B cell (primary cell): ENCODE measurements around the gene FAM168A. TPM values are rescaled to one million over a fixed set of nuclear protein-coding genes. Genes with fewer than 3 reads are reported as not detected.

Source experiments
- ATAC-seq: fragments of 200-7000 bp; cut with Tn5 transposase; one replicate; pipeline ENCODE4 v1.10.0; 2021; ENCODE audit warnings: low read depth, mild to moderate bottlenecking, moderate number of reproducible peaks, moderate library complexity
- CTCF ChIA-PET: fragments of 350-600 bp; sonication (Branson Sonifier 250); formaldehyde crosslinking; loops from one replicate; lab custom pipeline; 2021; ENCODE audit warnings: antibody characterized with exemption, inconsistent platforms; lab: Charles Lee
- POLR2A ChIA-PET: fragments of 350-600 bp; sonication (Branson Sonifier 250); formaldehyde crosslinking; loops from one replicate; lab custom pipeline; 2021; ENCODE audit warnings: antibody characterized with exemption; lab: Charles Lee
- DNase-seq: peaks from one replicate; pipeline ENCODE4 v3.0.0; 2013
- H2AFZ ChIP-seq: 2 replicates; pipeline ENCODE4 v1.6.1; 2012; ENCODE audit warnings: mild to moderate bottlenecking, low read depth, low read length; ENCODE audit not compliant: insufficient read depth, poor library complexity, severe bottlenecking
- H3K27ac ChIP-seq, 2 donors: 1 replicate in 1 of 2; 2 replicates in 1 of 2; pipeline ENCODE4 v1.5.1; 2012 to 2013; ENCODE audit warnings: low read length in 2 of 2, mild to moderate bottlenecking in 2 of 2, moderate library complexity in 1 of 2
- H3K27me3 ChIP-seq, 4 experiments: fragments of 200-600 bp in 1 of 4; sonication (generic) in 1 of 4; replicated peaks in 1 of 4; 1 replicate in 2 of 4; 2 replicates in 2 of 4; pipeline versions ENCODE4 v1.6.1 to v1.7.0; 2013 to 2016; ENCODE audit warnings: low read length in 3 of 4, mild to moderate bottlenecking in 2 of 4, mixed read lengths in 1 of 4, moderate library complexity in 1 of 4; ENCODE audit not compliant: insufficient read depth in 4 of 4, control insufficient read depth in 3 of 4; ENCODE audit errors: control extremely low read depth in 1 of 4
- H3K36me3 ChIP-seq, 2 experiments: replicated peaks in 1 of 2; 1 replicate in 1 of 2; 2 replicates in 1 of 2; pipeline versions ENCODE4 v1.6.1 to v1.7.1; 2013; ENCODE audit warnings: low read length in 1 of 2; ENCODE audit not compliant: insufficient read depth in 2 of 2, control insufficient read depth in 1 of 2; ENCODE audit errors: control extremely low read depth in 1 of 2, extremely low read depth in 1 of 2
- H3K4me1 ChIP-seq, 2 donors: fragments of 200-600 bp in 1 of 2; sonication (generic) in 1 of 2; 1 replicate in 1 of 2; 2 replicates in 1 of 2; pipeline versions ENCODE4 v1.5.1 to v1.6.1; 2013 to 2017; ENCODE audit warnings: low read length in 2 of 2; ENCODE audit not compliant: control insufficient read depth in 2 of 2, insufficient read depth in 2 of 2
- H3K4me2 ChIP-seq: replicated peaks from 2 replicates; pipeline ENCODE3; 2012; ENCODE audit warnings: mild to moderate bottlenecking, low read depth, low read length; ENCODE audit not compliant: poor library complexity, severe bottlenecking
- H3K4me3 ChIP-seq, 5 experiments: fragments of 200-600 bp in 1 of 5; sonication (generic) in 1 of 5; 1 replicate in 3 of 5; 2 replicates in 2 of 5; pipeline versions ENCODE4 v1.5.1 to v1.7.0; 2011 to 2016; ENCODE audit warnings: low read length in 4 of 5, mild to moderate bottlenecking in 4 of 5, low read depth in 2 of 5, control low read depth in 1 of 5, moderate library complexity in 1 of 5; ENCODE audit not compliant: insufficient read depth in 1 of 5; ENCODE audit errors: control extremely low read depth in 1 of 5, extremely low read depth in 1 of 5
- H3K79me2 ChIP-seq: fragments of 200-600 bp; sonication (generic); one replicate; pipeline ENCODE4 v1.6.0; 2016; ENCODE audit warnings: low read length; ENCODE audit not compliant: control insufficient read depth, insufficient read depth
- H3K9ac ChIP-seq: fragments of 200-600 bp; sonication (generic); 2 replicates; pipeline ENCODE4 v1.6.1; 2017; ENCODE audit warnings: mild to moderate bottlenecking, low read length, moderate library complexity
- H3K9me3 ChIP-seq, 3 donors: one replicate each; pipeline versions ENCODE4 v1.6.1 to v1.7.1; 2013; ENCODE audit warnings: low read length in 2 of 3; ENCODE audit not compliant: control insufficient read depth in 2 of 3, insufficient read depth in 1 of 3; ENCODE audit errors: control extremely low read depth in 1 of 3
- H4K20me1 ChIP-seq: 2 replicates; pipeline ENCODE4 v1.6.0; 2012; ENCODE audit warnings: mild to moderate bottlenecking, low read length; ENCODE audit not compliant: insufficient read depth, control insufficient read depth, poor library complexity, severe bottlenecking
- H3K27ac Mint-ChIP-seq: one replicate; pipeline ENCODE4 v1.8.0; 2021; ENCODE audit warnings: mixed read lengths
- H3K27me3 Mint-ChIP-seq: one replicate; pipeline ENCODE4 v1.8.0; 2021; ENCODE audit warnings: mixed read lengths
- H3K4me1 Mint-ChIP-seq: one replicate; pipeline ENCODE4 v1.8.0; 2021; ENCODE audit warnings: mixed read lengths
- H3K4me3 Mint-ChIP-seq: one replicate; pipeline ENCODE4 v1.8.0; 2021; ENCODE audit warnings: mixed read lengths
- H3K9me3 Mint-ChIP-seq: one replicate; pipeline ENCODE4 v1.8.0; 2022; ENCODE audit warnings: mixed read lengths; ENCODE audit not compliant: insufficient read depth
- EZH2 ChIP-seq: IDR thresholded peaks from 2 replicates; pipeline ENCODE4 v1.6.1; 2012; ENCODE audit warnings: borderline replicate concordance, low read depth, mild to moderate bottlenecking, moderate library complexity, low read length; ENCODE audit not compliant: insufficient read depth, poor library complexity, severe bottlenecking
- WGBS: methylation state at CpG from one replicate; pipeline ENCODE4 v1.1.5; 2013; ENCODE audit warnings: missing lambda C conversion rate; ENCODE audit not compliant: insufficient coverage; 5-methylcytosine and 5-hydroxymethylcytosine counted together
- intact Hi-C: fragments of 100-400 bp; cut with micrococcal nuclease; formaldehyde crosslinking; loops from one replicate; pipeline ENCODE4 v1.10.0; 2022
- polyA plus RNA-seq: library from polyadenylated mRNA; depleted of rRNA; stranded (reverse); fragments of >200 nt; gene quantifications from 2 replicates; pipeline ENCODE4 v1.2.3, GENCODE V29; 2012
- total RNA-seq, 2 donors: library from RNA; stranded (reverse); fragments of 120-200 nt in 1 of 2; gene quantifications; 1 replicate in 1 of 2; 2 replicates in 1 of 2; pipeline versions ENCODE4 v1.2.3 to v1.2.4, GENCODE V29; 2013 to 2022
- TF ChIP-seq, protein P1 (sequence below): fragments of 200-600 bp; IDR thresholded peaks from one replicate; pipeline ENCODE4 v1.8.0; 2022; ENCODE audit warnings: antibody characterized with exemption, mild to moderate bottlenecking

Gene FAM168A
- total and polyA plus RNA-seq, 2 donors (not counting 1 experiment from before 2014, with no cell fraction given), result 11.0 to 26.8 TPM

DNA sequence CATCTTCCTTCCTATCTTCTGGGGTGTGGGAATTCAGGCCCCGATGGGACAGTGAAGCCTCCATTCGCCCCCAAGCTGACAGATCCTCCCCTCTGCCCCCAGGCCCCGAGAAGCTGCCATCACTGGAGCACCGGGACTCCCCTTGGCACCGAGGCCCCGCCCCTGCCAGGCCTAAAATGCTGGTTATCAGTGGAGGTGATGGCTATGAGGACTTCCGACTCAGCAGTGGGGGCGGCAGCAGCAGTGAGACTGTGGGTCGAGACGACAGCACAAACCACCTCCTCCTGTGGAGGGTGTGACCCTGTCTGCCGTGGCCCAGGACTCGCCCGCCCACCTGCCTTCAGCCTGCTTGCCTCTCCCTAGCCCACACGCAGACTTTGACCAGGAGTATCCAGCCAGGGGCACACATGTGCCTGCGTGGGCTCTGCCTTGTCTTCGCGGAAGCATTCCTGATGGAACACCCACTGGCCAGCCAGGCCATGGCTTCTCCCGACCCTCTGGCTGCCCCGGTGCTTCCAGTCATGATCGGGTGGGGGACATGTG is 230.4 kb downstream of the FAM168A start:
- Histone ChIP-seq H3K9me3 (peaks cover 0 to 7% (median 0%) of the 10 kb centered on the region in 3 donors), H3K36me3 (no peaks in the 10 kb centered on the region), H2AFZ (peak overlapping the region; percentile 52), H3K27me3 (no peaks in the 10 kb centered on the region), H3K9ac (no peak overlapping the region), H4K20me1 (no peaks in the 10 kb centered on the region), H3K4me1 (peaks cover 52 to 62% of the 10 kb centered on the region in 2 donors), H3K79me2 (no peaks in the 10 kb centered on the region), H3K4me3 (no peak overlapping the region), H3K27ac (peak overlapping the region; percentile 77 to 82), H3K4me2 (peak overlapping the region; percentile 19)
- no peaks in the 10 kb centered on the region for H3K27me3 Mint-ChIP-seq
- peaks cover 66% of the 10 kb centered on the region for H3K4me1 Mint-ChIP-seq
- TF ChIP-seq, protein P1, sequence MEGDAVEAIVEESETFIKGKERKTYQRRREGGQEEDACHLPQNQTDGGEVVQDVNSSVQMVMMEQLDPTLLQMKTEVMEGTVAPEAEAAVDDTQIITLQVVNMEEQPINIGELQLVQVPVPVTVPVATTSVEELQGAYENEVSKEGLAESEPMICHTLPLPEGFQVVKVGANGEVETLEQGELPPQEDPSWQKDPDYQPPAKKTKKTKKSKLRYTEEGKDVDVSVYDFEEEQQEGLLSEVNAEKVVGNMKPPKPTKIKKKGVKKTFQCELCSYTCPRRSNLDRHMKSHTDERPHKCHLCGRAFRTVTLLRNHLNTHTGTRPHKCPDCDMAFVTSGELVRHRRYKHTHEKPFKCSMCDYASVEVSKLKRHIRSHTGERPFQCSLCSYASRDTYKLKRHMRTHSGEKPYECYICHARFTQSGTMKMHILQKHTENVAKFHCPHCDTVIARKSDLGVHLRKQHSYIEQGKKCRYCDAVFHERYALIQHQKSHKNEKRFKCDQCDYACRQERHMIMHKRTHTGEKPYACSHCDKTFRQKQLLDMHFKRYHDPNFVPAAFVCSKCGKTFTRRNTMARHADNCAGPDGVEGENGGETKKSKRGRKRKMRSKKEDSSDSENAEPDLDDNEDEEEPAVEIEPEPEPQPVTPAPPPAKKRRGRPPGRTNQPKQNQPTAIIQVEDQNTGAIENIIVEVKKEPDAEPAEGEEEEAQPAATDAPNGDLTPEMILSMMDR, result no peak
- no peak for TF ChIP-seq EZH2
- CTCF ChIA-PET, result interaction anchor here (1.5 to 23.8 kb wide), 3 partner anchors 11 to 20 kb away, joined by 4 to 311 read pairs (median 89); no protein-coding TSS in a partner anchor
- no peaks in the 10 kb centered on the region for H3K9me3 Mint-ChIP-seq
- H3K4me3 Mint-ChIP-seq, result peak overlapping the region; percentile 37
- 69% methylated on average over 13 of the region's 20 CpGs for WGBS
- peak overlapping the region; percentile 84 for H3K27ac Mint-ChIP-seq
- no peak for DNase-seq
- POLR2A ChIA-PET, result no interaction called here
- ATAC-seq, result peak; percentile 20
- intact Hi-C loops, result no loop called here

DNA sequence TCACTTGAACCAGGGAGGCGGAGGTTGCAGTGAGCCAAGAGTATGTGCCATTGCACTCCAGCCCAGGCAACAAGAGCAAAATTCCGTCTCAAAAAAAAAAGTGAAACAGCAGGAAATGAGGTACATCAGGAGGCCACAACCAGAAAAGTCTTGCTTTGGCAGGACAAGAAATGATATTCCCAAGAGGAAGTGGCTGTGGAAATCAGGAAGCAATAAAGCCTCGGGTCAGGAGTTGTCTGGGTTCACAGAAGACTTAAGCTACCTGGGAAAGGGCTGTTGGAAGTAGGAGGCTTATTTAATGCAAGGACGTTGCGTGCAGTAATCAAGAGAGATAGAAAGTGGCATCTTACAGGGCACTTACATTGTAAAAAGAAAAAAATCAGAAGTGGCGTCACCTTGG is 231.0 kb downstream of the FAM168A start:
- Histone ChIP-seq H3K36me3 (no peaks in the 10 kb centered on the region), H4K20me1 (no peaks in the 10 kb centered on the region), H3K27ac (peak overlapping the region; percentile 77 to 82), H2AFZ (peak overlapping the region; percentile 52), H3K27me3 (no peaks in the 10 kb centered on the region), H3K4me1 (peaks cover 46 to 56% of the 10 kb centered on the region in 2 donors), H3K4me3 (no peak overlapping the region), H3K9me3 (peaks cover 0 to 7% (median 0%) of the 10 kb centered on the region in 3 donors), H3K4me2 (peak overlapping the region; percentile 19), H3K79me2 (no peaks in the 10 kb centered on the region), H3K9ac (no peak overlapping the region)
- no peak for DNase-seq
- Mint-ChIP-seq H3K4me1 (peaks cover 60% of the 10 kb centered on the region), H3K9me3 (no peaks in the 10 kb centered on the region), H3K27ac (peak overlapping the region; percentile 84), H3K27me3 (no peaks in the 10 kb centered on the region), H3K4me3 (peak overlapping the region; percentile 37)
- ChIA-PET CTCF (interaction anchor here (1.5 to 23.8 kb wide), 3 partner anchors 12 to 21 kb away, joined by 4 to 311 read pairs (median 89); no protein-coding TSS in a partner anchor), POLR2A (no interaction called here)
- no peak for ATAC-seq
- 88% methylated on average over 6 of the region's 6 CpGs for WGBS
- TF ChIP-seq, protein P1, result no peak
- TF ChIP-seq EZH2, result no peak
- intact Hi-C loops, result no loop called here
